Liver (tissue), 9 donors: Measurements from ENCODE around the gene SPECC1. TPM values are rescaled to one million over a fixed set of nuclear protein-coding genes. Genes with fewer than 3 reads are reported as not detected.

Experiments
- DNase-seq: peaks from one replicate; pipeline ENCODE4 v3.0.0-alpha.2; 2017; ENCODE audit warnings: low spot score
- H3K27ac ChIP-seq, 2 donors: one replicate each; pipeline ENCODE4 v1.7.0; 2013; ENCODE audit warnings: inconsistent platforms in 2 of 2, low read length in 2 of 2, control low read depth in 1 of 2, low read depth in 1 of 2, mild to moderate bottlenecking in 1 of 2
- H3K27me3 ChIP-seq, 4 donors: one replicate each; pipeline versions ENCODE4 v1.6.1 to v1.7.0; 2013; ENCODE audit warnings: low read length in 3 of 4, inconsistent platforms in 1 of 4, mild to moderate bottlenecking in 1 of 4, moderate library complexity in 1 of 4; ENCODE audit not compliant: control insufficient read depth in 4 of 4, insufficient read depth in 4 of 4
- H3K36me3 ChIP-seq, 4 donors: one replicate each; pipeline versions ENCODE4 v1.6.1 to v1.7.0; 2013; ENCODE audit warnings: low read length in 3 of 4, mild to moderate bottlenecking in 3 of 4, low read depth in 1 of 4, moderate library complexity in 1 of 4; ENCODE audit not compliant: control insufficient read depth in 4 of 4, insufficient read depth in 3 of 4
- H3K4me1 ChIP-seq, 4 donors: one replicate each; pipeline versions ENCODE4 v1.6.1 to v1.7.0; 2013; ENCODE audit warnings: low read length in 3 of 4, mild to moderate bottlenecking in 3 of 4, moderate library complexity in 1 of 4; ENCODE audit not compliant: control insufficient read depth in 4 of 4, insufficient read depth in 4 of 4
- H3K4me3 ChIP-seq, 3 donors: one replicate each; pipeline versions ENCODE4 v1.6.1 to v1.7.0; 2013; ENCODE audit warnings: low read length in 3 of 3, control low read depth in 1 of 3, low read depth in 1 of 3, mild to moderate bottlenecking in 1 of 3
- H3K9ac ChIP-seq, 2 donors: one replicate each; pipeline ENCODE4 v1.7.0; 2013; ENCODE audit warnings: low read length in 2 of 2, mild to moderate bottlenecking in 2 of 2, moderate library complexity in 2 of 2, control low read depth in 1 of 2, low read depth in 1 of 2
- H3K9me3 ChIP-seq, 4 donors: one replicate each; pipeline versions ENCODE4 v1.6.1 to v1.7.0; 2013; ENCODE audit warnings: low read length in 3 of 4; ENCODE audit not compliant: control insufficient read depth in 4 of 4
- CTCF ChIP-seq: fragments of 150-350 bp; IDR thresholded peaks from 2 replicates; pipeline ENCODE4 v1.5.1; 2017; ENCODE audit warnings: improper control_type of control experiment, low read depth, low read length; ENCODE audit not compliant: missing input control
- EGR1 ChIP-seq, 2 donors: IDR thresholded peaks; 2 replicates each; pipeline ENCODE4 v1.6.1; 2016 to 2018; ENCODE audit warnings: antibody characterized with exemption in 2 of 2, low read depth in 2 of 2
- FOXA1 ChIP-seq: IDR thresholded peaks from 2 replicates; pipeline ENCODE4 v1.6.1; 2016; ENCODE audit warnings: antibody characterized with exemption
- GABPA ChIP-seq, 2 donors: IDR thresholded peaks in 1 of 2; conservative IDR thresholded peaks in 1 of 2; 2 replicates each; pipeline ENCODE4 v1.6.1; 2016; ENCODE audit warnings: antibody characterized with exemption in 2 of 2, mild to moderate bottlenecking in 1 of 2, moderate library complexity in 1 of 2
- JUND ChIP-seq, 2 donors: IDR thresholded peaks; 2 replicates each; pipeline ENCODE4 v1.6.1; 2016; ENCODE audit warnings: antibody characterized with exemption in 2 of 2
- MAX ChIP-seq: IDR thresholded peaks from 2 replicates; pipeline ENCODE4 v1.6.1; 2016; ENCODE audit warnings: antibody characterized with exemption
- NR2F2 ChIP-seq: IDR thresholded peaks from 2 replicates; pipeline ENCODE4 v1.6.1; 2016; ENCODE audit warnings: antibody characterized with exemption
- RAD21 ChIP-seq, 2 donors: IDR thresholded peaks; 2 replicates each; pipeline ENCODE4 v1.6.1; 2016; ENCODE audit warnings: antibody characterized with exemption in 2 of 2, mild to moderate bottlenecking in 2 of 2
- REST ChIP-seq: IDR thresholded peaks from 2 replicates; pipeline ENCODE4 v1.6.1; 2016; ENCODE audit warnings: antibody characterized with exemption, mild to moderate bottlenecking
- RXRA ChIP-seq, 2 donors: IDR thresholded peaks; 2 replicates each; pipeline ENCODE4 v1.6.1; 2017 to 2018; ENCODE audit warnings: antibody characterized with exemption in 2 of 2, mild to moderate bottlenecking in 1 of 2
- YY1 ChIP-seq: IDR thresholded peaks from 2 replicates; pipeline ENCODE4 v1.6.1; 2016; ENCODE audit warnings: antibody characterized with exemption, mild to moderate bottlenecking
- WGBS: extraction: QIAGEN DNeasy Blood & Tissue Kit; methylation state at CpG from one replicate; pipeline ENCODE4 v1.1.7; 2013; 5-methylcytosine and 5-hydroxymethylcytosine counted together
- polyA plus RNA-seq, 2 donors: library from polyadenylated mRNA; stranded (reverse) in 1 of 2; unstranded in 1 of 2; fragments of 200-250 nt in 1 of 2; fragments of >200 nt in 1 of 2; fragmentation: Nextera tagmentation in 1 of 2; extraction: Ambion mirVana in 1 of 2; gene quantifications; one replicate each; pipeline versions ENCODE4 v1.2.1 to v1.2.3, GENCODE V29; 2013 to 2015
- total RNA-seq, 2 donors: library from RNA; depleted of rRNA; stranded (reverse); fragments of >200 nt; gene quantifications; one replicate each; pipeline ENCODE4 v1.2.3, GENCODE V29; 2014
- TF ChIP-seq, protein P1 (sequence below): IDR thresholded peaks from 2 replicates; pipeline ENCODE4 v1.6.1; 2016; ENCODE audit warnings: antibody characterized with exemption
- donor health status: healthy.
- donor health status: healthy.
- donor health status: healthy.
- donor health status: healthy.
- donor health status: healthy.

The SPECC1 gene
- total and polyA plus RNA-seq, 4 donors: 0.36 to 70.3 (median 1.8) TPM

DNA sequence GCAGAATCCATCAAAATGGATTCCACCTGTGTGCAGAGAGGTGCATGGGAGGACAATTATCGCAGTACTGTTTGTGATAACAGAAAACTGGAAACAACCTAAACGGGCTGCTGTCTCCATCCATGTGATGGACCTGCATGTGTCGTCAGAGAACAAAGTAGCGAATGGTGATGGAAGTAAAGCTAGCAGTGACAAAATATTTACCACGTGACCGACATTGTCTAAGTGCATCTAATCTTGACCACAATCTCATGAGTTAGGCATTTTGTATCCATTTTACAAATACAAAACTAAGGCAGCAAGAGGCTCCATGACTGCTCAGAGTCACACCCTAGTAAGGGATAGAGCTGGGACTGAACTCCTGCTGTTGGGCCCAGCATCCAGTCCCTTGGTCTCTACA lies 270.9 kb downstream of the SPECC1 start:
- Histone ChIP-seq H3K4me1 (no peaks in the 10 kb centered on the region), H3K27me3 (no peaks in the 10 kb centered on the region), H3K9me3 (no peaks in the 10 kb centered on the region)

More for the DNA sequence above, 270.9 kb downstream of the SPECC1 start:
- 89% methylated on average over 6 of the region's 6 CpGs for WGBS
- Histone ChIP-seq H3K9ac (no peak overlapping the region), H3K4me3 (no peak overlapping the region), H3K27ac (no peak overlapping the region), H3K36me3 (no peaks in the 10 kb centered on the region)
- TF ChIP-seq JUND (IDR thresholded peaks at IDR 0.05): no peak
- no peak for TF ChIP-seq MAX
- TF ChIP-seq YY1: no peak
- TF ChIP-seq, protein P1, sequence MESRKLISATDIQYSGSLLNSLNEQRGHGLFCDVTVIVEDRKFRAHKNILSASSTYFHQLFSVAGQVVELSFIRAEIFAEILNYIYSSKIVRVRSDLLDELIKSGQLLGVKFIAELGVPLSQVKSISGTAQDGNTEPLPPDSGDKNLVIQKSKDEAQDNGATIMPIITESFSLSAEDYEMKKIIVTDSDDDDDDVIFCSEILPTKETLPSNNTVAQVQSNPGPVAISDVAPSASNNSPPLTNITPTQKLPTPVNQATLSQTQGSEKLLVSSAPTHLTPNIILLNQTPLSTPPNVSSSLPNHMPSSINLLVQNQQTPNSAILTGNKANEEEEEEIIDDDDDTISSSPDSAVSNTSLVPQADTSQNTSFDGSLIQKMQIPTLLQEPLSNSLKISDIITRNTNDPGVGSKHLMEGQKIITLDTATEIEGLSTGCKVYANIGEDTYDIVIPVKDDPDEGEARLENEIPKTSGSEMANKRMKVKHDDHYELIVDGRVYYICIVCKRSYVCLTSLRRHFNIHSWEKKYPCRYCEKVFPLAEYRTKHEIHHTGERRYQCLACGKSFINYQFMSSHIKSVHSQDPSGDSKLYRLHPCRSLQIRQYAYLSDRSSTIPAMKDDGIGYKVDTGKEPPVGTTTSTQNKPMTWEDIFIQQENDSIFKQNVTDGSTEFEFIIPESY: no peak
- no peak for TF ChIP-seq CTCF
- TF ChIP-seq REST: no peak
- TF ChIP-seq FOXA1: no peak
- TF ChIP-seq GABPA (IDR thresholded peaks at IDR 0.05 in 1 of 2, conservative IDR thresholded peaks at IDR 0.05 in 1 of 2): no peak
- no peak for TF ChIP-seq RXRA (IDR thresholded peaks at IDR 0.05)
- TF ChIP-seq EGR1 (IDR thresholded peaks at IDR 0.05; ENCODE audit: low read depth in 2 of 2): no peak
- TF ChIP-seq RAD21 (IDR thresholded peaks at IDR 0.05): no peak
- no peak for TF ChIP-seq NR2F2
- no peak for DNase-seq
